Left kidney (tissue), 2 donors: ENCODE measurements around the gene TMEM63B. TPM values are rescaled to one million over a fixed set of nuclear protein-coding genes. Genes with fewer than 3 reads are reported as not detected.
A peak's percentile ranks its signal among the peaks of the same experiment; 100 is the strongest.
"Not testable (repeated sequence)": the region's sequence is repeated elsewhere in the genome, so short reads cannot be mapped to it uniquely, and the experiment has no call there.

Source experiments
- DNase-seq: peaks from one replicate; pipeline ENCODE4 v3.0.0-alpha.2; 2013
- polyA plus RNA-seq: library from polyadenylated mRNA; unstranded; fragments of 120-200 nt; gene quantifications from one replicate; pipeline ENCODE4 v1.2.1, GENCODE V29; 2013; ENCODE audit not compliant: insufficient read length

TMEM63B gene
- polyA plus RNA-seq, 1 donor: 34.8 TPM

DNA sequence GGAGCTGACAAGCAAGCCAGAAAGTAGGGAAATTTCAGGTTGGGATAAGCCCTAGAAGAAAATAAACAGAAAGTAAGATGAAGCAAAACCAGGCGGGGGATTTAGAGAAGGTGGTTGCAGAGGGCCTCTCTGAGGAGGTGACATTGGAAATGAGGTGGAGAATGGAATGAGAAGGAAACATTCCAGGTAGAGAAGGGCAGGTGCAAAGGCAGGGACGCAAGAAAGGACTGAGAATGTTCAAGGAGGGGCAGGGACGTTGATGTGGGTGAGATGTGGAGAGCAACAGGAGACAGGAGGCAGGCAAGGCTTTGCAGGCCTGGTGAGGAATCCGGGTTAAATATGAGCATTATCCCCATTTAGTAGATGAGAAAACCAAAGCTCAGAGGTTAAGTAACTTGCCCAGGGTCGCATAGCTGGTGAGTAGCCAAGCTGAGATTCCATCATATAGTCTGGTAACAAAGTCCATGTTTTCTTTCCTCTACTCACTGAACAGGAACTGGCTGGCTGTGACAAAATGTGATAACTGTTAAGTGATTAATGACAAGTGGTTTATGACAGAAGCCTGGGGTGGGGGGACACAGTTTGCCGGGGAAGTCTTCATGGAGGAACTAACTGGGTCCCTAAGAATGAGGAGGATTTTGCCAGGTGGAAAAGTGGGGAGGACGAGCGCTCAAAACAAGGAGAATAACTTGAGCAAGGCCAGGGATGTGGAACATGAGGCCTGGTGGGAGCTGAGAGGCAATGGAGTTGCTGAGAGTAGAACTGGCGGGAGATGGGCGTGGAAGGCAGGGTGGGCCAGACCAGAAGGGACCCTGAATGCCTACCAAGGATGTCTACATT, 32.7 kb upstream of the TMEM63B start:
- DNase-seq: no peak

DNA sequence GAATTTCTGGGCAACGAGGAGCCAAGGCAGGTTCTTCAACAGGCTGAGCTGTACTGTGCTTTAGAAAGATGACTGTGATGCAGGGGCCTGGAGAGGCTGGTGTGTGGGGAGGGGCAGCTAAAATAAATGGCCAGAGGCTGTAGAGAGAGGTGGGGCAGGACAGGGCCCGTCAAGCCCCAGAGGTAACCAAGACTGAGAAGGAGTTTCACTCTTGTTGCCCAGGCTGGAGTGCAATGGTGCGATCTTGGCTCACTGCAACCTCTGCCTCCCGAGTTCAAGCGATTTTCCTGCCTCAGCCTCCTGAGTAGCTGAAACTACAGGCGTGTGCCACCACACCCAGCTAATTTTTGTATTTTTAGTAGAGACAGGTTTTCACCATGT, 32.1 kb upstream of the TMEM63B start:
- DNase-seq: not testable (repeated sequence)

DNA sequence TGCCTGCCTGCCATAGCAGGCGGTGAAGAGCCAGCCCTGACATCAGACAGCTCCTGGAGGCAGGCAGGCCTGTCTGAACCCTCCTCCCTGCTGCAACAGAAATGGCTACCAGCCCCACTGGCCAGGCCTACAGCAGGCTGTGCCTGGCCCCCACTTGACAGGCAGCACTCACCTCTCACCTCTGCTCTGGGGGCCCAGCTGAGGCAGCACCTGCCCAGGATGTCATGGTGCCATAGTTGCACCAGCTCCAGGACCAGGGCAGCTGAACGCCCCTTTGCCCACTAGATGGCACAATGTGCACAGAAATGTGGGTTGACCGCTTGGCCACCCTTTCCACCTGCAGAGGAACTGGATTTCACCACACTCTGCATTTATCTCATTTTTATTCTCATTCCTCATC, 30.7 kb upstream of the TMEM63B start:
- DNase-seq: peak; percentile 70

DNA sequence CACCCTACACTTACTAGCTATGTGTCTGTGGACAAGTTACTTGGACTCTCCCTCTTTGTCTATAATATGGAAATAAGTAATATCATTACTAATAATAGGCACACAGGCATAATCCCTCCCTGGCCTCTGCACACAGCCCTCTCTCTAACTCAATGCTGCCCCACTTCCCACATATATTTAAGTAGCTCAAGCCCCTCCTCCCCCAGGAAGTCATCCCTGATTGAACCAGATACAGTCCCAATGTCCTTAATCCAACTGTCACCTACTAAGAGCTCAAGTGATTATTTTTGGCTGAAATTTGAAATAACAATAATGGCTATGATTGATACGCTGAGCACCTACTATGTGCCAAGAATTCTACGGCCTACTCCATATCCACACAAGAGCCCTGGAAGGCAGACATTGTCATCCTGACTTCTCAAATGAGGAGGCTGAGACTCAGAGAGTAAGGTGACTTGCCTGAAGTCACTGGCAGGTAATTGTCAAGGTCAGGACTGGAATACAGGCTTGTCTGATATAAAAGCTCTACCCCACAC, 29.5 kb upstream of the TMEM63B start:
- DNase-seq: no peak

DNA sequence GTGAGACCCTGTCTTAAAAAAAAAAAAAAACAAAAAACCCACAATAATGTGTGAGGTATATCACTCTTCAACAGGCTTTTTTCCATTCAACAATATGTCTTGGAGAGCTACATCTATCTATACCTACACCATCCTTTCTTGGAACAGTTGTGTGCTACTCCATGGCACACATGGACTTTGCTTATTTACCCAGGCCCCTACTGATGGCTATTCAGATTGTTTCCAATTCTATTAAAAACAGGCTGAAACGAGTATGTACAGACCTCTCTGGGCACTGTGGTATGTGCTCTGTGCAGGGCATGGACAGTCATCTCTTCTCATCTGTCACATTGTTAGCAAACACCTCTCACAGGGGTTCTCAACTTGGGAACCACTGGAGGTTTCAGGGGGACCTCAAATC, 28.2 kb upstream of the TMEM63B start:
- DNase-seq: no peak

DNA sequence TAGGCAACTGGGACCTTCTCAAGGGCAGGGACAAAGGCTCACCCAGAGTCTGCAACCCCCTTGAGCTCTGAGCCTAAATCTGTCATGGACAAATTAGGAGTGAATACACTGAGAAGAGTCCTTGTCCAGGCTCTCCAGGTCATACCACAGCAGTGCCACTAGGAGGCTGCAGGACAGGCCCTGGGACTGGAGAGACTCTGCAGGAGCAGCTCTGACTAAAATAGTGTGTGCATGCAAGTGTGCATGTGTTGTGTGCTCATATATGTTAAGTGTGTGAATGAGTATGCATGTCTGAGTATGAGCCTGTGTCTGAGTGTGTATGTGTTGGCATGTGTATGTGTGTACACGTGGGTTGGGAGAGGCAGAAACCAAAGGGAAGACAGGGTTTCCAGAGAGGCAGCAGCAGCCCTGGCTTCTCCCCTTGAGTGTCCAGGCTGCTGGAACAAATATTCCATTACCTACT, 27.2 kb upstream of the TMEM63B start:
- DNase-seq: no peak

DNA sequence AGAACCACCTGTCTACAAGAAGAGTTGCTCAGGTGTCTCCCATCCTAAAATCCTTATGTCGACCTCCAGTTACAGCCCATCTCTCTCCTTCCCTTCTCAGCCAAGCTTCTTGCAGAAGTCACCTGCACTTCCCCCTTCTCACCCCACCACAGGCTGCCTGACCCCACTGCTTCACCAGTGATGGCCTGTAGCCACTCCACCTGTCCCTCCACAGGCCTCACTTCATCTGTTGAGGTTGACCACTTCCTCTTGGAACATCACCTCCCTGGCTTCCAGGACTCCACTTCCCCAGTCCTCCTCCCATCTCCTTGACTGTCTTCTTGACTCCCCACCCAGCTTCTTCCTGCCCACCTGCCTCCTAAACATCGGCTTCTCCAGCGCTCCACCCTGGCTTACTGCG, 25.5 kb upstream of the TMEM63B start:
- DNase-seq: no peak

DNA sequence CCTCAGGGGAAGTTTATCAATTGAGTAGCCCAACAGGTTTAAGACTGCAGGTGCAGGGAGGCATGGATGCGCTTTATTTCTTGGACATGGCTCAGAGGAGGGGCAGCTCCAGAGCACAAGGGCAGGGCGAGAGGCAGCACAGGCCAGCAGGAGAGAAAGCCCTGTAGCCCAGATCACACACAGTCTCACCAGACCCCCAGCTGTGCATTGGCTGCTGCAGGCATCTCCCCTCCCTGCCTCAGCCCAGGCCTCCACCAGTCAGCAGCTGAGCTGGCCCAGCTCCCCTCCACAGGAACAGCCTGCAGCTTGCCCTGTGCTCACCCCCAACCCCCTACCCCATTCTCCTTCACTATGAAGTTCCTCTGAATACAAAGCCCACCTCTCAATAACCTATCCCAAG, 24.8 kb upstream of the TMEM63B start:
- no peak for DNase-seq

DNA sequence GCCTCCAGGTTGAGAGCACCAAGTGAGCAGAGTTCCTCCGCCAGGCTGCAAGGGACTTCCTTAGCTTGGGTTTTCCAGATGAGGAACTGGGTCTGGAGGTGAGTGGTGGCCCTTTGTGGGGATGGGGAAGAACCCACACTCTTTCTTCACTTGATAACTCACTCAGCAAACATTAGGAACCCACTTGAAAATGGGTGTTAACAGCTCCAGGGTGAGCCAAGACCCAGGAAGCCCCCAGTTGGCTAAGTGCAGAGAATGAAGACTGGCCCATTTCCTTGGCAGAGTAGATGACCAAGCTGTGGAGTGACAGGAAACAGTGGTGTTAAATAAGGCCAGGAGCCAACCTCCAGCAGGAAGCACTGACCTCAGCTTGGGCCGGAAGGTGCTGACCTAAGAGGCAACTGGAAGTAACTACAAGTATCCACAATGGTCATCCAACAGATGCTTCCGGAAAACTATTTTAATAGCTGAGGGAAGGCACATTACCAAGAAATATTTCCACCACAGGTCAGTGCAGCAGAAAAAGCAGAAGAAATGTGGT, 22.8 kb upstream of the TMEM63B start:
- DNase-seq: no peak

DNA sequence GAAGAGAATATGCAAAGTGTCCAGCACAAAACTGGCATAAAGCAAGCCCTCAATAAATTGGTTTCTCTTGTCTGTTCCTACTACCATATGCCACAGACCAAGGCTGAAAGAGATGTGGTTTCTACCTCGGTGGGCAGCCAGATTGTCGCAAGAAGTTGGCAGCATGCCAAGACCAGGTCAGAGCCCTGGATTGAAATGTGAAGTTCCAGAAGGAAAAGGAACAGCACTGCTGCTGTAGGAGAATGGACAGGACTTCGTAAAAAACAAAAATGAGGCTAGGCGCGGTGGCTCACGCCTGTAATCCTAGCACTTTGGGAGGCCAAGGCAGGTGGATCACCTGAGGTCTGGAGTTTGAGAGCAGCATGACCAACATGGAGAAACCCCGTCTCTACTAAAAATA, 22.2 kb upstream of the TMEM63B start:
- DNase-seq: no peak

DNA sequence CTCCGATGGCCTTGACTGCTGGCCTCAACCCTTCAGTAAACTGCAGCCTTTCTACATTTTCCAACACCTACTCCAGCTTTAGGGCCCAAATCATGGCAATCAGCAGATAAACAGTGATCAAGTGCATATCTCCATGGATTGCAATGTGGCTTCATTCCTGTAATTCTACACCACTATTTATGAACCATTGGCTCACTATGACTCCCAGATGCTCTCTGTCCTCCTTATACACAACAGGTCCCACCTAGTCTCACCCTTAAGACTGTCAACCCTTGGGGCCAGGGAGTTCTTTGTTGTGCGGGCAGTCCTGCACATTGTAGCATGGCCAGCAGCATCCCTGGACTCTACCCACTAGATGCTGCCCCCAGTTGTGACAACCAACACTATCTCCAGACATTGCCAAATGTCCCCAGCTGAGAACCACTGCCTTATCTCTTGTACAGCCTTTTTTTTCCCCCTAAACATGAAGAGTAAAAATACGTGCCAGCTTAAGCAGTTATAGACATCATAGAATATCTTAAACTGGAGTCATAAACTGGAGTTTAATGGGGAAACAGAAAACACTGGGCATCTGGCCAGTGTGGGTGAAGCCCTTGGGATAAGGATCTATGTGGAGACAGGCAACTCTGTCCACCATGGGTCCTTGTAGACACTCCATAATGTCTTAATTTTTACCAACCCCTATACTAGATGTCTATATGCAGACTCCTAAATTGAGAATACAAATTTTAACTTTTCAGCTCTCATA, 21.2 kb upstream of the TMEM63B start:
- DNase-seq: no peak

DNA sequence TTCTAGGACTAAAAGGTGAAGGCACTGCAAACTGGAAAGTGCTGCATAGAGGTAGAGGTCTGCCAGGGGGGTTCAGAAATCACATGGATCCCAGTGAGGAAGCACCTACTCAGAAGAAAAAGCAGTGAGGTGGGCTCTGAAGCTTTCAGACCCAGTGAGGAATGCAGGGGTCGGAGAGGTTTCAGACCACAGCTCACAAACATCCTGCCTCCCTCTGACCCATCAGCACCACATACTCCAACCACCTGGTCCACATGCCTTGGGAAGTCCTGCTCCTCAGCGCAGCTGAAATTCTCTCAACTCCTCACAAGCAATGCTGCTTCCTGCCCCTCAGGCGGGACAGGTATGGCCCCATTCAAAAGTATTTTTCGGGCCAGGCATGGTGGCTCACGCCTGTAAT, 20.3 kb upstream of the TMEM63B start:
- DNase-seq: no peak

DNA sequence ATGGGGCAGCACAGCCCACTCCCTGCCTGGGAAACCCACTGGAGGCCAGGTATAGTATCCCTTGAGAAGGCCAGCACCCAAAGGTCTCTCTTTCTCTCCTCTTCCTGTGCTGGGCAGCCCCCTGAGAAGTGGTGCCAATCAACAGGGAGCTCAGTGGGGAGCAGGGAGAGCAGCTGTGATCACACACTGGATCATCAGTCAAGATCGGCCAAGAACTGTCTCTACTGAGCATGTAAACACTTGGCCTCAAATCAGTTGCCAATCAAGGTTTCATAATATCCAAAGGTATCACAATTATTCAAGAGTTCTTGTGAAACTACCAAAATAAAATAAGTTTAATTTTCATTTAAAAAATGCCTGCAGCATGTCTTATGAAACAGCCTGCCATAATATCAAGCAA, 18.9 kb upstream of the TMEM63B start:
- DNase-seq: no peak

DNA sequence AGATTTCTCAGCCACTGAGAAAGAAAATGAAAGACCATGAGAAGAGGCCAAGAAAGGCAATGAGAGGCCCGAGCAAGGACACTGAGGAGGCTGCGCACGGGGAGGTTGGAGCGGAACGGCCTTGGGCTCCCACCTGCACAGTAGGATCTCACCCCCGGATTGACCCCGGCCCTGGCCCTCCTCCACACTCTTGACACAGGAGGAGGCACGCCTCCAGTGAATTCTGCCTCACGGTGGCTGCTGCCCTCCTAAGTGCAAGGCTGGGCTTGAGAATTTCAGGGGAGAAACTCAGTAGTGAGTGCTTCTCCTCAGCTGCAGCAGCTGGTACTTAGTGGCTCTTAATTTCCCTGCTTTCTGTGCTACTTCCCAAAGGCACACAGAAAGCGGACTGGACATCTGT, 18.1 kb upstream of the TMEM63B start:
- DNase-seq: no peak

DNA sequence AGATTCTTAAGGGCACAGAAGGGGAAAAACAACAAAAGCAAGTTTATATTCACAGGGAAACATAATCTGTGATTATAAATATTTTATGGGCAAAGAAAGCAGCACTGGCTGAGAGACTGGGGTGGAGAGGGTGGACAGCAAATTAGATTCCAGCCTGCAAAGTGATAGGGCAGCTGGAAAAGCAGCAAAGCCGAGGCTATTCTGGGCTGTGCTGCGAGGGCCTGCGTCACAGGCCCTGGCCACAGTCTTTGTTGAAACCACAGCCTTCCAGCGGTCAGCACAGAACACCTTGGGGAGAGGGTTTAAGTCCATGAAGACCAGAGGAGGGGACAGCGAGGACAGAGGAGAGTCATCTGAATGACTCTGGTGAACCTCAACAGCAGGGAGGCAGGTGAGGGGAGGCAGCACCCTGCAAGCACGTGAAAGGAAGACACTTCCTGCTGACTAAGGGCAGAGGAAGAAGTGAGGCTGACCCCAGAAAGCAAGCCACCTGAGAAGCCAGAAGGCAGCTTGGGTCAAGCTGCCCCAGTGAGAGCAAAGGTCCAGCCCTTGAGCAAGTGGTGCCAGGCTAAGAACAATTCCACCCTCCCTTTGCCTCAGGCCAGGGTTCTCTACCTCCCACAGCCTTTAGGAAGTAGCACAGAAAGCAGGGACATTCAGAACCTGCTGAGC, 17.2 kb upstream of the TMEM63B start:
- no peak for DNase-seq

DNA sequence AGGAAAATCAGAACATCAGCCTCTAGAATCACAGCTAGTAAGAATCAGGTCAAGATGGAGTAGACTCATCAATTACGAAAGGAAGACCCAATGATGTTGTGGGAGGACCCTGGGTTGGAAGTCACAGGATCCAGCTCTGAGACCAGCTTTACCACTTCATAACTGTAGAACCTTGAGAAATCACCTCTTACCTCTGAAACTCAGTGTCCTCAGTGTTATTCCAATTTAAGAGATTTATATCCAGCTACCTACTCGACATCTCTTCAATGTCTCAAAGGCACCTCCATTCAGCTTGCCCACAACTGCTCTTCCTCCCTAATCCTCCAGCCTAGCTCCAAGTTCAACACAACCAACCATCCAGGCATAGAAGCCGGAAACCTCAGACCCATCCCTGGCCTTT, 16.4 kb upstream of the TMEM63B start:
- DNase-seq: no peak

DNA sequence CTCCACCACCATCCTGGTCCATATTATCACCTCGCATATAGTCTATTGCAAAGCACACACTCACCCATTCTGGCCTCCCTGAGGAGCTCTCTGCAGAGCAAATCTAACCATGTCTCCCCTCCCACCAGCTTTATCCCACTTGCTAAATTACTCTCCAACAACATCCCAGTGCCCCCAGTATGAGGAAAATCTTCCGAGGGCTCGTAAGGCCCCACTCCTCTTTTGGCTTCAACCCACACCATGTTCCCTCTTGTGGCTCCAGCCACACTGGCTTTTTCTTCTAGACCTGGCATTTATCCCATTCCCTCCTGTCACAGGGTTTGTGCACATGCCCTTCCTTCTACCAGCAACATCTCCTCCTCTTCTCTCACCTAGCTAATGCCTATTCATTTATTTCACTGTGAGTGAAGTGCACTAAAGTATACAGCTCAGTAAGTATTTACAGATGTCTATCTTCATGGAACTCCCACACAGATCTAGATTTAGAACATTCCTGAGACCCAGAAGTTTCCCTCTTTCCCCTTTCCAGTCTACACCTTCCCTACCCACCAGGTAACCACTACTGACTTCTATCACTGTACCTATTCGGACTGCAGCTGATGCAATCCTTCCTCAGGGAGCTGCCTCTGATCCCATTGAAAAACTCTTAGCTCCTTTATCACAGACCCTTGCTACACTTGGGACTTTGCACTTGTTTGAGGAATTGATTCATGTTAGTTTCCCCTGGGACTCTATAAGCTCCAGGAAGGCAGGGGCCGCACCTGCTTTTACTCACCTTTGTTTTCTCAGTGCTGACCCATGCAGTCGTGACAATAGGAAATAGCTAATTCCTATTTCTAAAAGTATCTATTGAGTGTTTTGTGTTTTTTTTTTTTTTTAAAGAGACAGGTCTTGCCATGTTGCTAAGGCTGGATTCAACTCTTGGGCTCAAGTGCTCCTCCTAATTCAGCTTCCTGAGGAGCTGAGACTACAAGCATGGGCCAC, 15.6 kb upstream of the TMEM63B start:
- no peak for DNase-seq

DNA sequence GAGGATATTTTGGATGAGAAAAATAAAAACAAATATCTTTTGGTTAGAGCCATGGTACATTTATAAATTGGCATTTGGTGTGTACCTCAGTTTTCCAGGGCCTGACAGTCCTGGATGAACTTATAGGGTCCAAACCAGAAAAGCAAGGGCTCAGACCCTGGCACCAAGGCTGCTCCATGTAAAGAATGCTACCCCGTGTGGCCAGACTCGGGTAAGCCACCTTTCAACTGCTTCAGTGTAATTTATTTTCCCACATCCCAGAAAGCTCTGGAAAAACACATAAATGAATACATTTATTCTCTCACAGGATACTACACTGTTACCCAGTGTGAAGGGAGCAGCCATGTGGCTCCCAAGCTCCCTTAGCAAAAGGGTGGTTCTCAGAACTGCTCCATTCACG, 13.9 kb upstream of the TMEM63B start:
- no peak for DNase-seq

DNA sequence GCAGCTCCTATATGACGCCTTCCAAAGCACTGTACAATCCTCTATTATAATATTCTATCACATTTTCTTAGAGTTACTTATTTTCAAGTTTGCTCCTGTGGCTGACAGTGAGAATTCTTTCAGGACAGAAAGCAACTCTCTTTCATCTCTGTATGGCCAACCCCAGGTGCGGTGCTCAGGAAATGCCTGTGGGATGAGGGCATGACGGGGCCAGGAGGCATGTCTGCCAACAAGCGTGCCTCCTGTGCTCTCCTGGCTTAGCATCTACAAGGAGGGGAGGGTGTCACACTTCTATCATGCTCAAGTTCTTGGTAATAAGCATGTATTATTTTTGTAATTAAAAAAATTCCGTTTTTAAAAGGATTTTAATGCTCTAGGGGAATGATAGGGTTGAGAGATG, 11.5 kb upstream of the TMEM63B start:
- DNase-seq: no peak

DNA sequence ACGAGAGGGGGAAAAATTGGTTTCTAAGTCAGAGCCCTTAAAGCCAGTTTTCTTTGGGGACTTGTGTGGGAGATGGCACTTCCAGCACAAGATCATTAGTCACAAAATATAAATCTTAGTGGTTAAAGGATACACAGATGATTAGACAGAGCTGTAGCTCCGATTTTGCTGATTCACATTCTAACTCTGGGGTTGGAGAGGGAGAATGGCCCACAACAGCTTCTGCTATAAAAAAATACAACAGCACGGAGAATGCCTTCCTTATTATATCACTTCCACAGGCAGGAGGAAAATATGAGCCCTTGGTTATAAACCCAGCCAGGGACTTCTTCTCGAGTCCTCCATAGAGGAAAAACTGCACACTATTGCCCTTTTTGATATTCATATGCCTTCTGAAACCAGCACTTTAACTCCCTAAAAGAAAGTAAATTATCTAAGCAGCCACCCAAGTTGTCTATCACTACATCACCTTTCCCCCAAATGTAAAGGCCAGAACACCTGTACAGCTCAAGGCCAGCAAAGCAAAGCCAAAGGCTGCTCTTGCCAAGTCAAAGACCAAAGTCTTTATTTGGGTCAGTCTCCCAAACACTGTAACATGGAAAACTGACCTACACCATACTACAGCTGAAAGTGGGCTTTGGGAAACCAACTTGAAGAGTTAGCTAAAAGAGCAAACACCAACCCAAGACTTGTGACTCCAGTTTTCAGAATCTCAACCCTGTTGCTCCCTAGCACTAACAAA, 10.5 kb upstream of the TMEM63B start:
- DNase-seq: no peak
